ENCODE measurements around the gene AATK. TPM values are rescaled to one million over a fixed set of nuclear protein-coding genes. Genes with fewer than 3 reads are reported as not detected.

Gene AATK
- total and polyA plus RNA-seq, 10 of the 15 experiments (the other 5 are each of a cell fraction or from before 2014, with no cell fraction given): 0.04 TPM; not detected in 9

- Histone ChIP-seq H3K9me3 (replicated peaks; ENCODE audit: control insufficient read depth, insufficient read depth, low read length) (no peaks in the 10 kb centered on the region), H3K79me2 (ENCODE audit: control insufficient read depth, insufficient read depth, low read length) (no peaks in the 10 kb centered on the region), H3K36me3 (ENCODE audit: control insufficient read depth in 2 of 2, insufficient read depth in 2 of 2, low read length in 1 of 2) (no peaks in the 10 kb centered on the region), H2AFZ (ENCODE audit: control insufficient read depth, low read depth, low read length) (no peak overlapping the region), H3K27me3 (replicated peaks in 1 of 2; ENCODE audit: control insufficient read depth in 2 of 2, insufficient read depth in 2 of 2, low read length in 1 of 2) (peaks cover 0 to 1% of the 10 kb centered on the region in 2 experiments; a peak in 3 of 4 replicates), H4K20me1 (ENCODE audit: control insufficient read depth, insufficient read depth) (no peaks in the 10 kb centered on the region), H3K4me2 (ENCODE audit: control insufficient read depth, insufficient read depth) (no peak overlapping the region), H3K27ac (ENCODE audit: control insufficient read depth, insufficient read depth) (no peak overlapping the region), H3K9ac (ENCODE audit: control insufficient read depth, insufficient read depth, low read length) (no peak overlapping the region), H3K4me3 (no peak overlapping the region), H3K4me1 (ENCODE audit: control insufficient read depth, insufficient read depth, low read length) (no peaks in the 10 kb centered on the region)
- intact Hi-C loops (cut with micrococcal nuclease; ENCODE audit: unreplicated experiment): no loop called here
- CTCF ChIA-PET: no interaction called here
- ATAC-seq (no peak), FAIRE-seq (no peak), DNase-seq (ENCODE audit: low read depth, low spot score) (no peak)
- BruUV-seq (replicated peaks): no TSS peak
- 54% methylated on average over 42 of the region's 42 CpGs for WGBS (ENCODE audit: insufficient coverage, insufficient replicate concordance, low lambda C conversion rate, missing lambda C conversion rate)
- in situ Hi-C loops (cut with MboI): no loop called here
- SMC1A ChIA-PET (ENCODE audit: uncharacterized antibody, unreplicated experiment): no interaction called here
- POLR2A ChIA-PET: no interaction called here
- TF ChIP-seq BCL11A (IDR thresholded peaks at IDR 0.05; ENCODE audit: low read depth, low read length): no peak
- TF ChIP-seq BCL3 (IDR thresholded peaks at IDR 0.05; ENCODE audit: borderline replicate concordance, insufficient read depth, low read depth, low read length, poor library complexity, severe bottlenecking): peak; percentile 59
- no peak for TF ChIP-seq ELK1 (IDR thresholded peaks at IDR 0.05; ENCODE audit: low read depth, low read length)
- TF ChIP-seq TCF3 (IDR thresholded peaks at IDR 0.05; ENCODE audit: borderline replicate concordance, insufficient read depth, low read depth, low read length): 0 out of 2 replicates have a peak, but pooled peaks have one; percentile 15
- no peak for TF ChIP-seq ZNF207 (IDR thresholded peaks at IDR 0.05; ENCODE audit: borderline replicate concordance)
- TF ChIP-seq ZNF274 (IDR thresholded peaks at IDR 0.05; ENCODE audit: insufficient read depth, insufficient read length): no peak
- RAD21 ChIA-PET (ENCODE audit: unreplicated experiment): no interaction called here
Observed at GRCh38 chr17:81073967-81074839, 91.8 kb downstream of the AATK start.

Data from GM12878 (cell line).